Astrocyte (in vitro differentiated cells and primary cell): ENCODE data around the gene CXCL14.

Experiments used
- CTCF ChIP-seq: IDR thresholded peaks from 2 replicates; pipeline ENCODE4 v1.5.1; 2011; ENCODE audit warnings: low read depth, mild to moderate bottlenecking, inconsistent platforms, low read length, moderate library complexity; ENCODE audit not compliant: insufficient read depth
- EZH2 ChIP-seq: IDR thresholded peaks from 2 replicates; pipeline ENCODE4 v1.6.1; 2012; ENCODE audit warnings: mild to moderate bottlenecking, low read length, inconsistent platforms; ENCODE audit not compliant: insufficient read depth

- no peak for TF ChIP-seq CTCF
- TF ChIP-seq EZH2: no peak
These were observed 4.3 kb downstream of the CXCL14 start for GRCh38 chr5:135574493-135574892.
